Astrocyte of the spinal cord (primary cell): Measurements from ENCODE around the gene THOC2.
"Not testable (repeated sequence)": the region's sequence is repeated elsewhere in the genome, so short reads cannot be mapped to it uniquely, and the experiment has no call there.

ENCODE experiments used
- DNase-seq: peaks from one replicate; pipeline ENCODE4 v3.0.0; 2011; ENCODE audit warnings: low read depth, low spot score
- H3K4me3 ChIP-seq: 2 replicates; pipeline ENCODE4 v1.5.1; 2011; ENCODE audit warnings: low read depth, mild to moderate bottlenecking, low read length, moderate library complexity
- in situ Hi-C: cut with HindIII; loops from 2 replicates; pipeline ENCODE4 v1.10.0; 2017; ENCODE audit warnings: low sequenced_read_pairs
- TF ChIP-seq, protein P1 (sequence below): IDR thresholded peaks from 2 replicates; pipeline ENCODE4 v1.5.1; 2012; ENCODE audit warnings: low read depth, mild to moderate bottlenecking, low read length, inconsistent platforms

The THOC2 gene, protein sequence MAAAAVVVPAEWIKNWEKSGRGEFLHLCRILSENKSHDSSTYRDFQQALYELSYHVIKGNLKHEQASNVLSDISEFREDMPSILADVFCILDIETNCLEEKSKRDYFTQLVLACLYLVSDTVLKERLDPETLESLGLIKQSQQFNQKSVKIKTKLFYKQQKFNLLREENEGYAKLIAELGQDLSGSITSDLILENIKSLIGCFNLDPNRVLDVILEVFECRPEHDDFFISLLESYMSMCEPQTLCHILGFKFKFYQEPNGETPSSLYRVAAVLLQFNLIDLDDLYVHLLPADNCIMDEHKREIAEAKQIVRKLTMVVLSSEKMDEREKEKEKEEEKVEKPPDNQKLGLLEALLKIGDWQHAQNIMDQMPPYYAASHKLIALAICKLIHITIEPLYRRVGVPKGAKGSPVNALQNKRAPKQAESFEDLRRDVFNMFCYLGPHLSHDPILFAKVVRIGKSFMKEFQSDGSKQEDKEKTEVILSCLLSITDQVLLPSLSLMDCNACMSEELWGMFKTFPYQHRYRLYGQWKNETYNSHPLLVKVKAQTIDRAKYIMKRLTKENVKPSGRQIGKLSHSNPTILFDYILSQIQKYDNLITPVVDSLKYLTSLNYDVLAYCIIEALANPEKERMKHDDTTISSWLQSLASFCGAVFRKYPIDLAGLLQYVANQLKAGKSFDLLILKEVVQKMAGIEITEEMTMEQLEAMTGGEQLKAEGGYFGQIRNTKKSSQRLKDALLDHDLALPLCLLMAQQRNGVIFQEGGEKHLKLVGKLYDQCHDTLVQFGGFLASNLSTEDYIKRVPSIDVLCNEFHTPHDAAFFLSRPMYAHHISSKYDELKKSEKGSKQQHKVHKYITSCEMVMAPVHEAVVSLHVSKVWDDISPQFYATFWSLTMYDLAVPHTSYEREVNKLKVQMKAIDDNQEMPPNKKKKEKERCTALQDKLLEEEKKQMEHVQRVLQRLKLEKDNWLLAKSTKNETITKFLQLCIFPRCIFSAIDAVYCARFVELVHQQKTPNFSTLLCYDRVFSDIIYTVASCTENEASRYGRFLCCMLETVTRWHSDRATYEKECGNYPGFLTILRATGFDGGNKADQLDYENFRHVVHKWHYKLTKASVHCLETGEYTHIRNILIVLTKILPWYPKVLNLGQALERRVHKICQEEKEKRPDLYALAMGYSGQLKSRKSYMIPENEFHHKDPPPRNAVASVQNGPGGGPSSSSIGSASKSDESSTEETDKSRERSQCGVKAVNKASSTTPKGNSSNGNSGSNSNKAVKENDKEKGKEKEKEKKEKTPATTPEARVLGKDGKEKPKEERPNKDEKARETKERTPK (N-terminal part only)

DNA sequence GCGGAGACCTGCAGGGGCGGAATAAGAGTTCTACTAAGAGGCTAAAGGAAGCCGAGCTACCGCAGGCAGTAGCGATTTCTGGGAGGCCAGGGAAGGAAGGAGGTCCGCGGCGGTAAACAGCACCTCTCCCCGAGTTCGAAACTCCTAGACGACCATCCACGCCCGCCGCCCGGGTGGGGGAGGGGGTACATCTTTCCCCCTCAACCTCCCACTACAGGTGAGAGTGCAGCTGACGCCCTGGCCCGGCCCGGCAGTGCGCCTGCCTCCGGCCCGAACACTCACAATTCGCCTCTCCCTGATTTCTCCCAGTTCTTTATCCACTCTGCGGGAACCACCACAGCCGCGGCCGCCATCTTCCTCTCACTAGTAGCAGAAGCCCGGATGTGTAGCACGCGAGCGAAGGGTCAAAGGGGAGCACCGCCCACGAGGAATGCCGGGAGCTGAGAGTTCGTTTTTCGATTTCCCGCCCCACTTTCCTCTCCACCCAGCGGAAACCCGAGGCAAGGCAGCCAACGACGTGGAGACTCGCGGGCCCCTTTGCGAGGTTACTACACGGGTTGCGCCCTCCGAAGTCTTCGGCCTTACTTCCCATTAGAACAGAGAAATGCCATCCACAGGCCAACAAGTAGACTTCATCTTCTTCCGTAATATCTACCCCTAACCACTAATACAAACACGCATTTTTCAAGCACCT is at the start of gene THOC2:
THOC2 (minus strand) TSS at position 383 of the 694 bp plus-strand sequence; CDS start at position 353, 30 bp downstream.
- in situ Hi-C loops = no loop called here
- TF ChIP-seq, protein P1, sequence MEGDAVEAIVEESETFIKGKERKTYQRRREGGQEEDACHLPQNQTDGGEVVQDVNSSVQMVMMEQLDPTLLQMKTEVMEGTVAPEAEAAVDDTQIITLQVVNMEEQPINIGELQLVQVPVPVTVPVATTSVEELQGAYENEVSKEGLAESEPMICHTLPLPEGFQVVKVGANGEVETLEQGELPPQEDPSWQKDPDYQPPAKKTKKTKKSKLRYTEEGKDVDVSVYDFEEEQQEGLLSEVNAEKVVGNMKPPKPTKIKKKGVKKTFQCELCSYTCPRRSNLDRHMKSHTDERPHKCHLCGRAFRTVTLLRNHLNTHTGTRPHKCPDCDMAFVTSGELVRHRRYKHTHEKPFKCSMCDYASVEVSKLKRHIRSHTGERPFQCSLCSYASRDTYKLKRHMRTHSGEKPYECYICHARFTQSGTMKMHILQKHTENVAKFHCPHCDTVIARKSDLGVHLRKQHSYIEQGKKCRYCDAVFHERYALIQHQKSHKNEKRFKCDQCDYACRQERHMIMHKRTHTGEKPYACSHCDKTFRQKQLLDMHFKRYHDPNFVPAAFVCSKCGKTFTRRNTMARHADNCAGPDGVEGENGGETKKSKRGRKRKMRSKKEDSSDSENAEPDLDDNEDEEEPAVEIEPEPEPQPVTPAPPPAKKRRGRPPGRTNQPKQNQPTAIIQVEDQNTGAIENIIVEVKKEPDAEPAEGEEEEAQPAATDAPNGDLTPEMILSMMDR = peak; percentile 31
- H3K4me3 ChIP-seq = peak within 1 kb of the TSS; percentile 86
- DNase-seq = peak; percentile 82

GRCh38 chrX:123781786-123782185 is 48.9 kb upstream of the THOC2 start:
- in situ Hi-C loops, DNase-seq, H3K4me3 ChIP-seq: not testable (repeated sequence)

DNA sequence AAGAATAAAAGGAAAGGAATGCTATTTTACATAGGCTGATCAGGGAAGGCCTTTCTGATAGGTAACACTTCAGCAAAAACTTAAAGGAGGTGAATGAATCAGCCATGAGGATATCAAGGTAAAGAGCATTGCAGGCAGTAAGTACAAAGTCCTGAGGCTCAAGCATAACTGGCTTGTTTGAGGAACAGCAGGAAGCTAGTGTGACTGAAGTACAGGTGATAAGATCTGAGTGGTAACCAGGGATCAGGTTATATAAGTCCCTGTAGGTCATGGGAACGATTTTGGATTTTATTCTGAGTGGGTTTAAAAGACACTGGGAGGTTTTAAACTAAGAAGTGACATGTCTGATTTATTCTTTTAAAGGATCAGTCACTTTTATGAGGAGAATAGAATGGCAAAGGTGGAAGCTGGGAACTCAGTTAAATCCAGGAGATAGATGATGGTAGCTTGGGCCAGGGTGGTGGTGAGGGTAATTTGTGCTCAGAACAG is 47.1 kb upstream of the THOC2 start:
- TF ChIP-seq, protein P1 = no peak
- in situ Hi-C loops = no loop called here
- no peak for DNase-seq
- no peak overlapping the region for H3K4me3 ChIP-seq

- TF ChIP-seq, protein P1 = no peak
- H3K4me3 ChIP-seq = no peak overlapping the region
- no peak for DNase-seq
- in situ Hi-C loops = no loop called here
Measured at GRCh38 chrX:123773258-123773988, 40.6 kb upstream of the THOC2 start.

DNA sequence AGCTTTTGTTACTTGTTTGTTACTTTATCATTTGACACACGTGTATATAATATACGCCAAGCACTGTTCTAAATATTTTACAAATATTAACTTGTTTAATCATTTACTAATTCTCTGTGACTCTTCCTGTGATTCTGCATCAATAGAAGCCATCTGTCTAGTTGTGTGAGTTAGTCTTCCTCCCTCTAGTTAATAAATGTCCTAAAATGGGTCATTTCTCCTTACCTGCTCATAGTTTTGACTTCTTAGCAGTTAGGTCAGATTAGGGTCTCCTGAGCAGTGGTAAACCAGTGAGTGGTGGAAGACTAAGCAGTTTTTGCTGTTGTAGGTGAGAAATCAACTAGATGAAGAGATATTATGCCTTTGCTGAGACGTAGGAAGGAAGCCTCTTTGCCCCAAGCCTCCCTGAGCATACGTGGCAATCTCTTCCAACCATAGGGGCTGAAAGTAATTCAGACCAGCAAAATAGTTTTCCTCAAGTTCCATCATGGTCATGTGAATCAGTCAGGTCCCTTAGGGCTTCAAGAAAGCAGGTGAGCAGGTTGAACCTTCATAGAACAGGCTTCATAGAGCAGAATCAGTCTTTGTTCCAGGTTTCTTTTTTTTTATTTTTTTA is 38.7 kb upstream of the THOC2 start:
- DNase-seq = no peak
- no peak overlapping the region for H3K4me3 ChIP-seq
- in situ Hi-C loops = no loop called here
- TF ChIP-seq, protein P1 = no peak
